GM23248 (cell line): ENCODE measurements around the gene SLIT3.

Source experiments
- EZH2 ChIP-seq: fragments of 200-600 bp; sonication (generic); IDR thresholded peaks from 2 replicates; pipeline ENCODE4 v1.6.1; 2018; ENCODE audit warnings: antibody characterized with exemption, mild to moderate bottlenecking; ENCODE audit not compliant: insufficient read depth, poor library complexity, severe bottlenecking
- EZH2phosphoT487 ChIP-seq: fragments of 200-600 bp; sonication (generic); IDR thresholded peaks from 2 replicates; pipeline ENCODE4 v1.6.1; 2018; ENCODE audit warnings: antibody characterized with exemption, moderate library complexity, mild to moderate bottlenecking, low read depth; ENCODE audit not compliant: insufficient read depth

GRCh38 chr5:168728546-168729211 lies 572.3 kb downstream of the SLIT3 start:
- TF ChIP-seq EZH2phosphoT487 (no peak), EZH2 (no peak)
